NT2/D1 (cell line): ENCODE results near the gene RERE.

ENCODE experiments used
- SUZ12 ChIP-seq: IDR thresholded peaks from 2 replicates; pipeline ENCODE4 v1.6.1; 2011; ENCODE audit not compliant: insufficient read length, insufficient read depth; ENCODE audit errors: extremely low read depth
- YY1 ChIP-seq: IDR thresholded peaks from 2 replicates; pipeline ENCODE4 v1.6.1; 2011; ENCODE audit not compliant: insufficient read length, insufficient read depth
- ZNF274 ChIP-seq: IDR thresholded peaks from 2 replicates; pipeline ENCODE4 v1.6.1; 2011; ENCODE audit warnings: mild to moderate bottlenecking, low read depth, low read length

DNA sequence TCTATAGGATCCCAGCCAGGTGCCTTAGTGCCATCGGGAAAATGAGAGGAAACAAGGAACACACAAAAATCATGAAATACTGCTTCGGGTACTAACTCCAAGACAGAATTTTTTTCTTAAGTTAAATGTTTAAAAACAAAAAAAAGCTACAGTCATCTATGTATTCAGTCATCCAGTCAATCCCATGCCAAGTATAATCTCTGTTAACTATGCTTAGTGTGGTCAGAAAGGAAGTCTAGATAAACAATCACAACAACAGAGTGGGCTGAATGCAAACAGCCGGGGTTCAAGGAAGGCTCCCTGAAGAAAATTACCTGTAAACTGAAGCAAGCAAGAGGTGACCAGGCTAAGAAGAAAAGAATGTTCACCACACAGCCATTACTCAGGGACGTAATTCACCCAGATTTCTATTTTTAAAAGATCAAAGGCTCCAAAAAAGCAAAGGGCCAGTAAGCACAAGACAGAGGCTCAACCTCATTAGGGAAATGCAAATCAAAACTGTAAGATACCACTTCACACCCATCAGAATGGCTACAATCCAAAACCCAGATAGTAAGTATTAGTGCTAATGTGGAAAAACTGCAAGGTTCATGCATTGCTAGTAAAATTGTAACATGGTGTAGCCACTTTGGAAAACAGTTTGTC lies 53.0 kb downstream of the RERE start:
- TF ChIP-seq ZNF274 (no peak), YY1 (no peak), SUZ12 (no peak)
